CD14-positive monocyte (primary cell): ENCODE data around the gene FOLR1. TPM values are rescaled to one million over a fixed set of nuclear protein-coding genes. Genes with fewer than 3 reads are reported as not detected.
"Not testable (repeated sequence)": the region's sequence is repeated elsewhere in the genome, so short reads cannot be mapped to it uniquely, and the experiment has no call there.

ENCODE experiments used
- DNase-seq, 3 donors: peaks; one replicate each; pipeline ENCODE4 v3.0.0-alpha.2; 2011 to 2022
- H2AFZ ChIP-seq: 2 replicates; pipeline ENCODE4 v1.6.0; 2012; ENCODE audit warnings: mild to moderate bottlenecking, low read depth, low read length, inconsistent platforms; ENCODE audit not compliant: insufficient read depth, poor library complexity, severe bottlenecking
- H3K27ac ChIP-seq, 2 donors: 1 replicate in 1 of 2; 2 replicates in 1 of 2; pipeline ENCODE4 v1.5.1; 2012 to 2013; ENCODE audit warnings: low read length in 2 of 2, control low read depth in 1 of 2, inconsistent platforms in 1 of 2, low read depth in 1 of 2, mild to moderate bottlenecking in 1 of 2
- H3K27me3 ChIP-seq, 2 donors: one replicate each; pipeline versions ENCODE4 v1.6.0 to v1.6.1; 2011 to 2013; ENCODE audit warnings: low read length in 2 of 2; ENCODE audit not compliant: control insufficient read depth in 2 of 2, insufficient read depth in 2 of 2
- H3K36me3 ChIP-seq, 2 donors: replicated peaks in 1 of 2; 1 replicate in 1 of 2; 2 replicates in 1 of 2; pipeline versions ENCODE4 v1.5.1 to v1.6.1; 2012 to 2013; ENCODE audit warnings: low read length in 2 of 2, control low read depth in 1 of 2, inconsistent platforms in 1 of 2, mild to moderate bottlenecking in 1 of 2; ENCODE audit not compliant: insufficient read depth in 2 of 2, control insufficient read depth in 1 of 2
- H3K4me1 ChIP-seq, 2 donors: 1 replicate in 1 of 2; 2 replicates in 1 of 2; pipeline versions ENCODE4 v1.5.1 to v1.6.1; 2012 to 2013; ENCODE audit warnings: low read length in 2 of 2, control low read depth in 1 of 2, inconsistent platforms in 1 of 2, mild to moderate bottlenecking in 1 of 2, moderate library complexity in 1 of 2; ENCODE audit not compliant: insufficient read depth in 2 of 2, control insufficient read depth in 1 of 2
- H3K4me2 ChIP-seq: replicated peaks from 2 replicates; pipeline ENCODE3; 2012; ENCODE audit warnings: low read length, moderate library complexity, mild to moderate bottlenecking; ENCODE audit not compliant: poor library complexity, severe bottlenecking; ENCODE audit errors: extremely low read depth
- H3K4me3 ChIP-seq, 3 experiments: fragments of 200-600 bp in 1 of 3; sonication (generic) in 1 of 3; replicated peaks in 1 of 3; 1 replicate in 2 of 3; 2 replicates in 1 of 3; pipeline ENCODE4 v1.5.1; 2011 to 2013; ENCODE audit warnings: low read length in 3 of 3, mild to moderate bottlenecking in 3 of 3, control low read depth in 2 of 3, low read depth in 2 of 3, inconsistent platforms in 1 of 3, moderate library complexity in 1 of 3
- H3K79me2 ChIP-seq: 2 replicates; pipeline ENCODE4 v1.6.0; 2012; ENCODE audit warnings: mild to moderate bottlenecking, control low read depth, inconsistent platforms, low read length, moderate library complexity; ENCODE audit not compliant: insufficient read depth
- H3K9ac ChIP-seq: 2 replicates; pipeline ENCODE4 v1.6.0; 2017; ENCODE audit warnings: low read length, mild to moderate bottlenecking; ENCODE audit not compliant: insufficient read depth, poor library complexity, severe bottlenecking
- H3K9me3 ChIP-seq, 2 donors: replicated peaks in 1 of 2; 1 replicate in 1 of 2; 2 replicates in 1 of 2; pipeline versions ENCODE4 v1.5.1 to v1.6.1; 2012 to 2013; ENCODE audit warnings: low read length in 2 of 2, control low read depth in 1 of 2; ENCODE audit not compliant: control insufficient read depth in 1 of 2, insufficient read depth in 1 of 2
- H4K20me1 ChIP-seq: 2 replicates; pipeline ENCODE4 v1.6.0; 2012; ENCODE audit warnings: mild to moderate bottlenecking, low read length, control low read depth, moderate library complexity; ENCODE audit not compliant: insufficient read depth
- H3K27ac Mint-ChIP-seq, 7 donors: one replicate each; pipeline ENCODE4 v1.8.0; 2020; ENCODE audit warnings: mild to moderate bottlenecking in 7 of 7, mixed read lengths in 7 of 7, moderate library complexity in 6 of 7, inconsistent platforms in 2 of 7
- H3K27me3 Mint-ChIP-seq, 3 donors: one replicate each; pipeline ENCODE4 v1.8.0; 2021 to 2022; ENCODE audit warnings: low read depth in 3 of 3, mild to moderate bottlenecking in 3 of 3, mixed read lengths in 3 of 3, moderate library complexity in 3 of 3, inconsistent platforms in 1 of 3
- H3K36me3 Mint-ChIP-seq, 2 donors: one replicate each; pipeline ENCODE4 v1.8.0; 2020; ENCODE audit warnings: mixed read lengths in 2 of 2, inconsistent platforms in 1 of 2, mild to moderate bottlenecking in 1 of 2
- H3K4me1 Mint-ChIP-seq: one replicate; pipeline ENCODE4 v1.8.0; 2020; ENCODE audit warnings: mild to moderate bottlenecking, mixed read lengths
- H3K4me3 Mint-ChIP-seq, 2 donors: one replicate each; pipeline ENCODE4 v1.8.0; 2020; ENCODE audit warnings: mild to moderate bottlenecking in 2 of 2, mixed read lengths in 2 of 2, moderate library complexity in 1 of 2
- H3K9me3 Mint-ChIP-seq, 7 donors: one replicate each; pipeline ENCODE4 v1.8.0; 2020 to 2022; ENCODE audit warnings: mixed read lengths in 7 of 7, mild to moderate bottlenecking in 6 of 7, moderate library complexity in 6 of 7, inconsistent platforms in 2 of 7
- WGBS: methylation state at CpG from one replicate; pipeline ENCODE4 v1.1.5; 2013; ENCODE audit warnings: missing lambda C conversion rate; ENCODE audit not compliant: insufficient coverage; 5-methylcytosine and 5-hydroxymethylcytosine counted together
- intact Hi-C, 2 donors: fragments of 100-400 bp; cut with micrococcal nuclease; formaldehyde crosslinking; loops; one replicate each; pipeline versions ENCODE4 v1.15.0 to v1.15.1; 2023
- polyA plus RNA-seq, 3 donors: library from polyadenylated mRNA; depleted of rRNA in 1 of 3; unstranded in 2 of 3; stranded (reverse) in 1 of 3; fragments of 300-500 nt in 2 of 3; fragments of >200 nt in 1 of 3; fragmentation: Illumina TruSeq in 2 of 3; gene quantifications; 1 replicate in 2 of 3; 2 replicates in 1 of 3; pipeline ENCODE4 v1.2.3, GENCODE V29; 2012 to 2021
- TF ChIP-seq, protein P1 (sequence below): fragments of 200-600 bp; IDR thresholded peaks from one replicate; pipeline ENCODE4 v1.8.0; 2022; ENCODE audit warnings: antibody characterized with exemption, mild to moderate bottlenecking

FOLR1 gene
- polyA plus RNA-seq, 3 donors, result not detected

DNA sequence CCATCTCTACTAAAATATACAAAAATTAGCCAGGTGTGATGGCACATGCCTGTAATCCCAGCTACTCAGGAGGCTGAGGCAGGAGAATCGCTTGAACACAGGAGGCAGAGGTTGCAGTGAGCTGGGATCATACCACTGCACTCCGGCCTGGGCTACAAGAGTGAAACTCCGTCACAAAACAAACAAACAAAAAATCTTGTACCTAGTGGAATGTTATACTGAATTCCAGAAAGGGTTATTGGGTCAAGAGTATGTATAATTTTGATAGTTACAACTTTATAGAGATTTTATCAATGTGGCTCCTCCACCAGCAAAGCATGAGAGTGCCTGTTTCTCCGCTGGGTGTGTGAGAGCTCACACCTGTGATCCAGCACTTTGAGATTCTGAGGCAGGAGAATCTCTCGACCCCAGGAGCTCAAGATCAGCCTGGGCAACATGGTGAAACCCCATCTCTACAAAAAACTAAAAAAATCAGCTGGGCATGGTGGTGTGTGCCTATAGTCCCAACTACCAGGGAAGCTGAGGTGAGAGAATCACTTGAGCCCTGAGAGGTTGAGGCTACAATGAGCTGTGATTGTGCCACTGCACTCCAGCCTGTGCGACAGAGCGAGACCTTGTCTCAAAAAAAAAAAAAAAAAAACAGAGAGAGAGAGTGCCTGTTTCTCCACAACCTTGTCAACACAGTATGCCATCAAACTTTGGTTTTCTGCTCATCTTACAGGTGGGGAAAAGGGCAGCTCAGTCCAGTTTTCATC lies 12.7 kb upstream of the FOLR1 start:
- Mint-ChIP-seq H3K27me3 (peaks cover 2 to 6% (median 4%) of the 10 kb centered on the region in 3 donors), H3K4me1 (peaks cover 13% of the 10 kb centered on the region), H3K27ac (peak overlapping the region in 1 of 7 donors; percentile 5), H3K36me3 (no peaks in the 10 kb centered on the region), H3K9me3 (peaks cover 0 to 2% (median 0%) of the 10 kb centered on the region in 7 donors), H3K4me3 (no peak overlapping the region)
- Histone ChIP-seq H3K79me2 (no peaks in the 10 kb centered on the region), H3K4me3 (no peak overlapping the region), H2AFZ (no peak overlapping the region), H3K4me2 (no peak overlapping the region), H3K27me3 (peaks cover 0 to 2% of the 10 kb centered on the region in 2 donors), H3K4me1 (peaks cover 6 to 18% of the 10 kb centered on the region in 2 donors), H3K9ac (no peak overlapping the region), H3K36me3 (no peaks in the 10 kb centered on the region), H4K20me1 (no peaks in the 10 kb centered on the region), H3K27ac (no peak overlapping the region), H3K9me3 (no peaks in the 10 kb centered on the region)
- intact Hi-C loops, result no loop called here
- TF ChIP-seq, protein P1, sequence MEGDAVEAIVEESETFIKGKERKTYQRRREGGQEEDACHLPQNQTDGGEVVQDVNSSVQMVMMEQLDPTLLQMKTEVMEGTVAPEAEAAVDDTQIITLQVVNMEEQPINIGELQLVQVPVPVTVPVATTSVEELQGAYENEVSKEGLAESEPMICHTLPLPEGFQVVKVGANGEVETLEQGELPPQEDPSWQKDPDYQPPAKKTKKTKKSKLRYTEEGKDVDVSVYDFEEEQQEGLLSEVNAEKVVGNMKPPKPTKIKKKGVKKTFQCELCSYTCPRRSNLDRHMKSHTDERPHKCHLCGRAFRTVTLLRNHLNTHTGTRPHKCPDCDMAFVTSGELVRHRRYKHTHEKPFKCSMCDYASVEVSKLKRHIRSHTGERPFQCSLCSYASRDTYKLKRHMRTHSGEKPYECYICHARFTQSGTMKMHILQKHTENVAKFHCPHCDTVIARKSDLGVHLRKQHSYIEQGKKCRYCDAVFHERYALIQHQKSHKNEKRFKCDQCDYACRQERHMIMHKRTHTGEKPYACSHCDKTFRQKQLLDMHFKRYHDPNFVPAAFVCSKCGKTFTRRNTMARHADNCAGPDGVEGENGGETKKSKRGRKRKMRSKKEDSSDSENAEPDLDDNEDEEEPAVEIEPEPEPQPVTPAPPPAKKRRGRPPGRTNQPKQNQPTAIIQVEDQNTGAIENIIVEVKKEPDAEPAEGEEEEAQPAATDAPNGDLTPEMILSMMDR, result no peak
- DNase-seq, result no peak
- no CpG with 5 or more reads among the region's 7 CpGs for WGBS

DNA sequence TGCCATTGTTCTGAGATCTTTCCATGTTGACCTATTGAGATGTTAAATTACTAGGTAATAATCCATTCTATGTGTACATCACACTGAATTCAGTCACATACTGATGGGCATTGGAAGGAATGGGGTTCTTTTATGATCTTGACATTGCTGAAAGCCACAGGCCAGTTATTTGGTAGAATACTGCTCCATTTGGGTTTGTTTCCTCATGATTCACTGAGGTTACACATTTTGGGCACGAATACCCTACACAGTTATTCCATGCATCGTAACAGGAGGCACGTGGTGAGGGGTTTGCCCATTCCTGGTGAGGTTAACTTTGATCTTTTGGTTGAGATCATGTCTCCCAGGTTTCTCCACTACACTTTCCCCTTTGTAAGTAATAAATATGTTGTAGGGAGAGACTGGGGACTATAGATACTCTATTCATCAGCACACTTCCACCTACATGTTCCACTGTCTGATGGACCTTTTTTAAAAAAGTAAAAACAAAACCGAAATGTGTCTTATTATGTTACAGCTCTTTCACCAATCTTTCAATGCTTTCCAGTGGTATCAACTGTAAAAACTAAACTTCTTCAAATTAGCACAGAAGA lies 12.0 kb upstream of the FOLR1 start:
- H3K4me3 ChIP-seq, result no peak overlapping the region
- H3K9me3 ChIP-seq, result no peaks in the 10 kb centered on the region
- intact Hi-C loops, result loop anchor here in 1 of 2 donors (5.0 kb wide), 1 partner anchor 47 kb away; no protein-coding TSS in a partner anchor
- H3K27ac ChIP-seq, result no peak overlapping the region
- peaks cover 2 to 9% (median 5%) of the 10 kb centered on the region in 3 donors for H3K27me3 Mint-ChIP-seq
- DNase-seq, result no peak
- H3K27me3 ChIP-seq, result peaks cover 0 to 2% of the 10 kb centered on the region in 2 donors
- H3K36me3 Mint-ChIP-seq, result no peaks in the 10 kb centered on the region
- H3K9me3 Mint-ChIP-seq, result peaks cover 0 to 2% (median 0%) of the 10 kb centered on the region in 7 donors
- H2AFZ ChIP-seq, result no peak overlapping the region
- H3K4me2 ChIP-seq, result no peak overlapping the region
- no peak overlapping the region for H3K4me3 Mint-ChIP-seq
- 78% methylated on average over 1 of the region's 4 CpGs for WGBS
- peaks cover 13% of the 10 kb centered on the region for H3K4me1 Mint-ChIP-seq
- TF ChIP-seq, protein P1, result no peak
- no peaks in the 10 kb centered on the region for H4K20me1 ChIP-seq
- H3K9ac ChIP-seq, result no peak overlapping the region
- H3K4me1 ChIP-seq, result peaks cover 6 to 18% of the 10 kb centered on the region in 2 donors
- H3K79me2 ChIP-seq, result no peaks in the 10 kb centered on the region
- no peaks in the 10 kb centered on the region for H3K36me3 ChIP-seq
- no peak overlapping the region for H3K27ac Mint-ChIP-seq

GRCh38 chr11:72180892-72181552 lies 10.9 kb upstream of the FOLR1 start:
- not testable (repeated sequence) for H3K36me3 ChIP-seq, H3K4me3 ChIP-seq, H3K79me2 ChIP-seq, H3K4me2 ChIP-seq, H3K27me3 Mint-ChIP-seq, H3K9ac ChIP-seq, H2AFZ ChIP-seq, H3K9me3 ChIP-seq, H4K20me1 ChIP-seq, DNase-seq, H3K4me3 Mint-ChIP-seq, H3K9me3 Mint-ChIP-seq, H3K27me3 ChIP-seq, H3K36me3 Mint-ChIP-seq
- Mint-ChIP-seq H3K4me1 (peaks cover 13% of the 10 kb centered on the region), H3K27ac (peak overlapping the region in 4 of 7 donors; percentile 9 to 77 (median 48))
- intact Hi-C loops, result loop anchor here in 1 of 2 donors (5.0 kb wide), 1 partner anchor 46 kb away; no protein-coding TSS in a partner anchor
- peak overlapping the region; percentile 35 to 63 for H3K27ac ChIP-seq
- H3K4me1 ChIP-seq, result peaks cover 6 to 18% of the 10 kb centered on the region in 2 donors
- WGBS, result 96% methylated on average over 5 of the region's 7 CpGs
